ENCODE results near the gene PPP1CA.

Gene PPP1CA

GRCh38 chr11:67376063-67376820 lies 25.4 kb downstream of the PPP1CA start:
- Mint-ChIP-seq H3K27ac (peak overlapping the region; percentile 52), H3K9me3 (no peaks in the 10 kb centered on the region), H3K27me3 (no peaks in the 10 kb centered on the region), H3K4me3 (no peak overlapping the region), H3K36me3 (no peaks in the 10 kb centered on the region), H3K4me1 (peaks cover 50% of the 10 kb centered on the region)
- ATAC-seq: no peak

- Mint-ChIP-seq H3K4me1 (peaks cover 50% of the 10 kb centered on the region), H3K4me3 (no peak overlapping the region), H3K27me3 (no peaks in the 10 kb centered on the region), H3K36me3 (no peaks in the 10 kb centered on the region), H3K27ac (peak overlapping the region; percentile 52), H3K9me3 (no peaks in the 10 kb centered on the region)
- ATAC-seq: no peak
Observed at GRCh38 chr11:67375320-67376055, 26.2 kb downstream of the PPP1CA start.

- H3K4me1 Mint-ChIP-seq: peaks cover 54% of the 10 kb centered on the region
- ATAC-seq: no peak
Observed at GRCh38 chr11:67374571-67375281, 26.9 kb downstream of the PPP1CA start.

GRCh38 chr11:67373648-67374570 lies 27.7 kb downstream of the PPP1CA start:
- Mint-ChIP-seq H3K9me3 (no peaks in the 10 kb centered on the region), H3K4me1 (peaks cover 54% of the 10 kb centered on the region), H3K36me3 (no peaks in the 10 kb centered on the region), H3K27ac (peak overlapping the region; percentile 90), H3K4me3 (peak overlapping the region; percentile 87), H3K27me3 (no peaks in the 10 kb centered on the region)
- ATAC-seq: peak; percentile 82

More at GRCh38 chr11:67374571-67375281, 26.9 kb downstream of the PPP1CA start:
- Mint-ChIP-seq H3K9me3 (no peaks in the 10 kb centered on the region), H3K4me3 (no peak overlapping the region), H3K27me3 (no peaks in the 10 kb centered on the region), H3K36me3 (no peaks in the 10 kb centered on the region), H3K27ac (peak overlapping the region; percentile 90)

GRCh38 chr11:67372993-67373647 lies 28.5 kb downstream of the PPP1CA start, which contains the start of gene CLCF1:
Gene CLCF1, minus strand, starts transcription at chr11:67373598. Its CDS starts 59 bp downstream, at chr11:67373539.
- H3K36me3 Mint-ChIP-seq: peaks cover 6% of the 10 kb centered on the region
- H3K4me3 Mint-ChIP-seq: peak within 1 kb of the TSS; percentile 87
- H3K27me3 Mint-ChIP-seq: no peaks in the 10 kb centered on the region
- peak within 1 kb of the TSS; percentile 90 for H3K27ac Mint-ChIP-seq
- ATAC-seq: peak; percentile 56
- peaks cover 57% of the 10 kb centered on the region for H3K4me1 Mint-ChIP-seq
- no peaks in the 10 kb centered on the region for H3K9me3 Mint-ChIP-seq

GRCh38 chr11:67372321-67372992 lies 29.2 kb downstream of the PPP1CA start:
- peaks cover 11% of the 10 kb centered on the region for H3K36me3 Mint-ChIP-seq
- peak; percentile 29 for ATAC-seq
- no peaks in the 10 kb centered on the region for H3K27me3 Mint-ChIP-seq
- peak overlapping the region; percentile 79 for H3K4me3 Mint-ChIP-seq
- H3K27ac Mint-ChIP-seq: peak overlapping the region; percentile 64
- H3K4me1 Mint-ChIP-seq: peaks cover 64% of the 10 kb centered on the region
- no peaks in the 10 kb centered on the region for H3K9me3 Mint-ChIP-seq

- ATAC-seq: peak; percentile 0
- peak overlapping the region; percentile 64 for H3K27ac Mint-ChIP-seq
- peaks cover 11% of the 10 kb centered on the region for H3K36me3 Mint-ChIP-seq
- peak overlapping the region; percentile 79 for H3K4me3 Mint-ChIP-seq
- H3K9me3 Mint-ChIP-seq: no peaks in the 10 kb centered on the region
- H3K4me1 Mint-ChIP-seq: peaks cover 67% of the 10 kb centered on the region
- H3K27me3 Mint-ChIP-seq: no peaks in the 10 kb centered on the region
Observed at GRCh38 chr11:67371911-67372320, 29.7 kb downstream of the PPP1CA start.

- peak overlapping the region; percentile 64 for H3K27ac Mint-ChIP-seq
- peak overlapping the region; percentile 79 for H3K4me3 Mint-ChIP-seq
- ATAC-seq: peak; percentile 42
- peaks cover 14% of the 10 kb centered on the region for H3K36me3 Mint-ChIP-seq
- H3K4me1 Mint-ChIP-seq: peaks cover 73% of the 10 kb centered on the region
- no peaks in the 10 kb centered on the region for H3K9me3 Mint-ChIP-seq
- no peaks in the 10 kb centered on the region for H3K27me3 Mint-ChIP-seq
Observed at GRCh38 chr11:67371189-67371910, 30.3 kb downstream of the PPP1CA start.

- ATAC-seq: no peak
- peak overlapping the region; percentile 64 for H3K27ac Mint-ChIP-seq
- H3K9me3 Mint-ChIP-seq: no peaks in the 10 kb centered on the region
- peaks cover 22% of the 10 kb centered on the region for H3K36me3 Mint-ChIP-seq
- H3K27me3 Mint-ChIP-seq: no peaks in the 10 kb centered on the region
- H3K4me1 Mint-ChIP-seq: peaks cover 77% of the 10 kb centered on the region
- peak overlapping the region; percentile 52 for H3K4me3 Mint-ChIP-seq
Observed at GRCh38 chr11:67370351-67371076, 31.1 kb downstream of the PPP1CA start.

- H3K4me3 Mint-ChIP-seq: no peak overlapping the region
Observed at GRCh38 chr11:67369801-67370284, 31.8 kb downstream of the PPP1CA start.

GRCh38 chr11:67369275-67369674 lies 32.4 kb downstream of the PPP1CA start:
- Mint-ChIP-seq H3K27ac (peak overlapping the region; percentile 64), H3K4me1 (peaks cover 83% of the 10 kb centered on the region), H3K4me3 (peak overlapping the region; percentile 15), H3K27me3 (no peaks in the 10 kb centered on the region), H3K36me3 (peaks cover 35% of the 10 kb centered on the region), H3K9me3 (no peaks in the 10 kb centered on the region)
- no peak for ATAC-seq

More at GRCh38 chr11:67369801-67370284, 31.8 kb downstream of the PPP1CA start:
- no peak for ATAC-seq
- peaks cover 82% of the 10 kb centered on the region for H3K4me1 Mint-ChIP-seq
- peak overlapping the region; percentile 64 for H3K27ac Mint-ChIP-seq
- no peaks in the 10 kb centered on the region for H3K27me3 Mint-ChIP-seq
- H3K9me3 Mint-ChIP-seq: no peaks in the 10 kb centered on the region
- peaks cover 29% of the 10 kb centered on the region for H3K36me3 Mint-ChIP-seq

GRCh38 chr11:67368621-67369020 lies 33.0 kb downstream of the PPP1CA start:
- Mint-ChIP-seq H3K4me3 (peak overlapping the region; percentile 30), H3K27me3 (no peaks in the 10 kb centered on the region), H3K27ac (peak overlapping the region; percentile 64), H3K36me3 (peaks cover 40% of the 10 kb centered on the region), H3K9me3 (no peaks in the 10 kb centered on the region), H3K4me1 (peaks cover 83% of the 10 kb centered on the region)
- peak; percentile 47 for ATAC-seq

All from stimulated activated memory B cell treated with anti-CD40 and anti-IgM and Interleukin-4, amounts not matched to agents 10 μg/mL and 1 μg/mL and 100 μg/mL, for 72 hours (primary cell).